CD4-positive, alpha-beta T cell treated with Interleukin-12 subunit alpha and Interleukin-12 subunit beta, for 1 hour (primary cell): Measurements from ENCODE around the gene SLC16A5.
"Not testable (repeated sequence)": the region's sequence is repeated elsewhere in the genome, so short reads cannot be mapped to it uniquely, and the experiment has no call there.

Experiments
- DNase-seq: peaks from one replicate; pipeline ENCODE4 v3.0.0-alpha.2; 2020

SLC16A5 gene

GRCh38 chr17:75135946-75136345 is 48.2 kb downstream of the SLC16A5 start:
- no peak for DNase-seq

- not testable (repeated sequence) for DNase-seq
Measured at GRCh38 chr17:75137762-75138161, 50.0 kb downstream of the SLC16A5 start.

- DNase-seq, result no peak
Measured at GRCh38 chr17:75138519-75138918, 50.8 kb downstream of the SLC16A5 start.

GRCh38 chr17:75142236-75142971 is 54.6 kb downstream of the SLC16A5 start:
- no peak for DNase-seq

GRCh38 chr17:75144816-75145512 is 57.2 kb downstream of the SLC16A5 start:
- no peak for DNase-seq

GRCh38 chr17:75146592-75146991 is 58.8 kb downstream of the SLC16A5 start:
- DNase-seq, result no peak

- DNase-seq, result no peak
Measured at GRCh38 chr17:75147878-75148546, 60.3 kb downstream of the SLC16A5 start.

- no peak for DNase-seq
Measured at GRCh38 chr17:75151930-75152329, 64.2 kb downstream of the SLC16A5 start.

GRCh38 chr17:75152523-75152921 is 64.8 kb downstream of the SLC16A5 start:
- no peak for DNase-seq

- no peak for DNase-seq
Measured at GRCh38 chr17:75152922-75153779, 65.4 kb downstream of the SLC16A5 start.

- no peak for DNase-seq
Measured at GRCh38 chr17:75153780-75154194, 66.0 kb downstream of the SLC16A5 start.

- peak; percentile 99 for DNase-seq
Measured at GRCh38 chr17:75154195-75155106, 66.7 kb downstream of the SLC16A5 start, which contains the start of gene JPT1. TSS of gene JPT1 (minus strand) at chr17:75154512. CDS start at chr17:75154397, 115 bp downstream.

GRCh38 chr17:75155191-75155601 is 67.4 kb downstream of the SLC16A5 start:
- no peak for DNase-seq
